Measurements from ENCODE around the gene DISP2.
A peak's percentile ranks its signal among the peaks of the same experiment; 100 is the strongest.

Gene DISP2

GRCh38 chr15:40405501-40406381, 47.7 kb downstream of the DISP2 start, which contains the start of gene IVD:
IVD (plus strand) TSS chr15:40405795; CDS start chr15:40405828, 33 bp downstream.
- Histone ChIP-seq H3K27ac (ENCODE audit: low read depth, low read length) (peak within 1 kb of the TSS; percentile 38), H3K27me3 (ENCODE audit: insufficient read depth, low read length) (no peaks in the 10 kb centered on the region), H3K36me3 (ENCODE audit: insufficient read depth, low read length) (peaks cover 35% of the 10 kb centered on the region), H3K9ac (ENCODE audit: low read depth, low read length) (peak within 1 kb of the TSS; percentile 80), H3K4me3 (ENCODE audit: low read length) (peak within 1 kb of the TSS; percentile 79), H3K9me3 (ENCODE audit: insufficient read depth, low read depth, low read length) (no peaks in the 10 kb centered on the region), H3K4me1 (ENCODE audit: insufficient read depth, low read length) (peaks cover 3% of the 10 kb centered on the region; the same call in 1 of the 2 replicates)
- whole genome bisulfite sequencing, result 1% methylated on average over 54 of the region's 54 CpGs

DNA sequence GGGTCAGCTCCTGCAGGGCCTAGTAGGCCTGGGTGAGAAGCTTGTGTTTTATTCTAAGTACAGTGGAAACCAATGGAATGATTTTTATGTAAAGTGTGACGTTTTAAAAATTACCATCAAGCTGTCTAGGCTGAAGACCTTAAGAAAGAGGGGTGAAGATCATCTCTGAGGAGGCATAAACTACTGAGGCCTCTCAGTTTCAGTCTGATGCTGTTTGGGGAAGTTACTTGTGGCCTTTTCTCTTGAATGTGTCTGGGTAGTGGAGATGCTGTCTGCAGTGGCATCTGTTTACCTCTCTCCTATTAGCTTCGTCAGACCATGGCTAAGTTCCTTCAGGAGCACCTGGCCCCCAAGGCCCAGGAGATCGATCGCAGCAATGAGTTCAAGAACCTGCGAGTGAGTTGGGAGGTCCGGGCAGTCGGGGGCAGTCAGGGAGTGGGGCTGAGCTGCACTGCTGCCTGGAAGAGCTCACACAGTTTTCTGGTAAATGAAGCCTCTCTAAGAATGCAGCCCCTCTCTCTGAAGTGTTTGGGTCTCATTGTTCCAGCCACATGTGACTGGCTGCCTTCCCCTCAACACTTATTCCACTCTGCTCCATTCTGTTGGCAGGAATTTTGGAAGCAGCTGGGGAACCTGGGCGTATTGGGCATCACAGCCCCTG, 49.4 kb downstream of the DISP2 start:
- WGBS, result 96% methylated on average over 8 of the region's 8 CpGs
- Histone ChIP-seq H3K9me3 (ENCODE audit: insufficient read depth, low read depth, low read length) (no peaks in the 10 kb centered on the region), H3K36me3 (ENCODE audit: insufficient read depth, low read length) (peaks cover 52% of the 10 kb centered on the region), H3K4me3 (ENCODE audit: low read length) (0 out of 2 replicates have a peak overlapping the region, but pooled peaks have one; percentile 11), H3K9ac (ENCODE audit: low read depth, low read length) (no peak overlapping the region; the same call in 1 of the 2 replicates), H3K4me1 (ENCODE audit: insufficient read depth, low read length) (peaks cover 3% of the 10 kb centered on the region; the same call in 1 of the 2 replicates), H3K27ac (ENCODE audit: low read depth, low read length) (no peak overlapping the region), H3K27me3 (ENCODE audit: insufficient read depth, low read length) (no peaks in the 10 kb centered on the region)

- Histone ChIP-seq H3K27me3 (ENCODE audit: insufficient read depth, low read length) (no peaks in the 10 kb centered on the region), H3K9me3 (ENCODE audit: insufficient read depth, low read depth, low read length) (no peaks in the 10 kb centered on the region), H3K4me3 (ENCODE audit: low read length) (no peak overlapping the region), H3K27ac (ENCODE audit: low read depth, low read length) (no peak overlapping the region), H3K4me1 (ENCODE audit: insufficient read depth, low read length) (peaks cover 3% of the 10 kb centered on the region; the same call in 1 of the 2 replicates), H3K36me3 (ENCODE audit: insufficient read depth, low read length) (peaks cover 71% of the 10 kb centered on the region), H3K9ac (ENCODE audit: low read depth, low read length) (no peak overlapping the region)
- 93% methylated on average over 3 of the region's 3 CpGs for WGBS
Observed at GRCh38 chr15:40409366-40409765, 51.3 kb downstream of the DISP2 start.

DNA sequence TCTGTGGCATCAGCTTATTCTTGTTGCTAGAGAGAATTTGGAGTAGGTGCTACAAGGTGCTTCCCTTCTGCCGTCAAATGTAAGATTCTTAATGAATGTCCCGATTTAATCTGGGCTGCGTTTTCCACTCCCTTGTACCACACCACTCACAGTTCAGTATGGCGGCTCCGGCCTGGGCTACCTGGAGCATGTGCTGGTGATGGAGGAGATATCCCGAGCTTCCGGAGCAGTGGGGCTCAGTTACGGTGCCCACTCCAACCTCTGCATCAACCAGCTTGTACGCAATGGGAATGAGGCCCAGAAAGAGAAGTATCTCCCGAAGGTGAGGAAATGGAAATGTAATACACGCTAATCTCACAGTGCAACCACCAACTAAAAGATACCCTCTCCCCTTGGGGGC, 52.5 kb downstream of the DISP2 start:
- no peak overlapping the region for H3K4me3 ChIP-seq (ENCODE audit: low read length)
- no peak overlapping the region for H3K9ac ChIP-seq (ENCODE audit: low read depth, low read length)
- no peaks in the 10 kb centered on the region; the same call in 1 of the 2 replicates for H3K4me1 ChIP-seq (ENCODE audit: insufficient read depth, low read length)
- 96% methylated on average over 8 of the region's 11 CpGs for WGBS
- no peaks in the 10 kb centered on the region for H3K9me3 ChIP-seq (ENCODE audit: insufficient read depth, low read depth, low read length)
- peaks cover 82% of the 10 kb centered on the region for H3K36me3 ChIP-seq (ENCODE audit: insufficient read depth, low read length)
- H3K27me3 ChIP-seq (ENCODE audit: insufficient read depth, low read length), result no peaks in the 10 kb centered on the region
- no peak overlapping the region for H3K27ac ChIP-seq (ENCODE audit: low read depth, low read length)

DNA sequence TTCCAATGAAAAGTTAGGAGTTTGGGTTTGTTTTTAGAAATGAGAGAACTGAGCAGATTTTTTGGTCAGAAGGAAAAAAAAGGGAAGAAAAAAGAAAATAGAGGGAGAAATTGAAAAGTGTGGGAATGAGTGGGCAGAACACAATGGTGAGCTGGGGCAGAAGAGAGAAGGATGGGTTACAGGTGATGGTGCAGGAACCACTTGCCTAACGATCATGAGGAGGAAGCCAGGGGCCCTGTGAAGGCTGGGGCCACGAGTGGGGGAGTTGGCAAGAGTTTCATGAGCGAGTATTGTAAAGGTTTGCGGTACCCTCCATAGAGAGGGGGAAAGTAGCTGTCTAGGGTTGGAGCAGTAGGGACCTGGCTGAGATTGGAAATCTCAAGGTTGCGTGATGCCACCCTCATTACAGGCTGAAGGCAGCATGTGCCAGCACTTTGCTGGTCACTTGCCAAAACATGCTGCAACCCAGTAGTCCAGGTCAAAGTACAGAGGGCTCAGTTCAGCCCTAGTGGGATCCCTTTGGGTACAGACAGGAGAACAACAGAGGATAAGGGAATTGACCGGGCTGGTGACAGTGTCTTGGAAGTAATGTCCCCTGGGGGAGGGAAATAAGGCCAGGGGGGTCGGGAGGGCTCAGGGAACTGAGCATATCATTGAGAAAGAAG, 54.2 kb downstream of the DISP2 start:
- H3K27ac ChIP-seq (ENCODE audit: low read depth, low read length), result no peak overlapping the region
- no peaks in the 10 kb centered on the region for H3K27me3 ChIP-seq (ENCODE audit: insufficient read depth, low read length)
- no peaks in the 10 kb centered on the region for H3K4me1 ChIP-seq (ENCODE audit: insufficient read depth, low read length)
- H3K36me3 ChIP-seq (ENCODE audit: insufficient read depth, low read length), result peaks cover 94% of the 10 kb centered on the region
- no peaks in the 10 kb centered on the region for H3K9me3 ChIP-seq (ENCODE audit: insufficient read depth, low read depth, low read length)
- no peak overlapping the region for H3K4me3 ChIP-seq (ENCODE audit: low read length)
- no peak overlapping the region for H3K9ac ChIP-seq (ENCODE audit: low read depth, low read length)
- 89% methylated on average over 7 of the region's 7 CpGs for WGBS

- peaks cover 93% of the 10 kb centered on the region for H3K36me3 ChIP-seq (ENCODE audit: insufficient read depth, low read length)
- H3K27ac ChIP-seq (ENCODE audit: low read depth, low read length), result no peak overlapping the region
- no peaks in the 10 kb centered on the region for H3K9me3 ChIP-seq (ENCODE audit: insufficient read depth, low read depth, low read length)
- H3K27me3 ChIP-seq (ENCODE audit: insufficient read depth, low read length), result no peaks in the 10 kb centered on the region
- H3K9ac ChIP-seq (ENCODE audit: low read depth, low read length), result no peak overlapping the region
- no peaks in the 10 kb centered on the region for H3K4me1 ChIP-seq (ENCODE audit: insufficient read depth, low read length)
- WGBS, result 97% methylated on average over 7 of the region's 9 CpGs
- H3K4me3 ChIP-seq (ENCODE audit: low read length), result no peak overlapping the region
Observed at GRCh38 chr15:40413036-40413435, 55.0 kb downstream of the DISP2 start.

- Histone ChIP-seq H3K9ac (ENCODE audit: low read depth, low read length) (no peak overlapping the region), H3K4me1 (ENCODE audit: insufficient read depth, low read length) (no peaks in the 10 kb centered on the region), H3K9me3 (ENCODE audit: insufficient read depth, low read depth, low read length) (no peaks in the 10 kb centered on the region), H3K27ac (ENCODE audit: low read depth, low read length) (no peak overlapping the region), H3K4me3 (ENCODE audit: low read length) (no peak overlapping the region), H3K36me3 (ENCODE audit: insufficient read depth, low read length) (peaks cover 84% of the 10 kb centered on the region), H3K27me3 (ENCODE audit: insufficient read depth, low read length) (no peaks in the 10 kb centered on the region)
- 93% methylated on average over 7 of the region's 7 CpGs for WGBS
Observed at GRCh38 chr15:40414816-40415215, 56.8 kb downstream of the DISP2 start.

DNA sequence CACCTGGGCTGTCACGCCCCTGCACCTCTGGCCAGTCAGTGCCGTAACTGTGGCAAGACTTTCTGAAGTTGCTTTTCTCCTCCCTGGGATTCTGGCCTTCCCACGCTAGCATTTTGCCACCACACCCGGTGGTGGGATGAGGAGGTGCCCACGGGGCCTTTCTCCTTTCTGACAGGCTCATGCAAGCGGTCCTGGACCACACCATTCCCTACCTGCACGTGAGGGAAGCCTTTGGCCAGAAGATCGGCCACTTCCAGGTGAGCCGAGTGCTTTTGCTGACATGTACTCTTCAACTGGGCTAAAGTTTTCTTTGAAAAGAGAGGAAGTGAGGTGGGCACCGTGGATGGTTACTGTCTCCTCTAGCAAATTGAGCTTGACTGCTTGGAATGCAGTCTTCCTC, 57.2 kb downstream of the DISP2 start:
- 94% methylated on average over 10 of the region's 10 CpGs for WGBS
- Histone ChIP-seq H3K27ac (ENCODE audit: low read depth, low read length) (no peak overlapping the region), H3K9me3 (ENCODE audit: insufficient read depth, low read depth, low read length) (no peaks in the 10 kb centered on the region), H3K4me1 (ENCODE audit: insufficient read depth, low read length) (no peaks in the 10 kb centered on the region), H3K4me3 (ENCODE audit: low read length) (no peak overlapping the region), H3K27me3 (ENCODE audit: insufficient read depth, low read length) (no peaks in the 10 kb centered on the region), H3K9ac (ENCODE audit: low read depth, low read length) (no peak overlapping the region), H3K36me3 (ENCODE audit: insufficient read depth, low read length) (peaks cover 80% of the 10 kb centered on the region)

- peaks cover 72% of the 10 kb centered on the region for H3K36me3 ChIP-seq (ENCODE audit: insufficient read depth, low read length)
- no peak overlapping the region for H3K9ac ChIP-seq (ENCODE audit: low read depth, low read length)
- no peak overlapping the region for H3K4me3 ChIP-seq (ENCODE audit: low read length)
- no peaks in the 10 kb centered on the region for H3K4me1 ChIP-seq (ENCODE audit: insufficient read depth, low read length)
- 95% methylated on average over 14 of the region's 14 CpGs for WGBS
- H3K9me3 ChIP-seq (ENCODE audit: insufficient read depth, low read depth, low read length), result no peaks in the 10 kb centered on the region
- no peak overlapping the region for H3K27ac ChIP-seq (ENCODE audit: low read depth, low read length)
- no peaks in the 10 kb centered on the region for H3K27me3 ChIP-seq (ENCODE audit: insufficient read depth, low read length)
Observed at GRCh38 chr15:40416056-40416455, 58.0 kb downstream of the DISP2 start.

GRCh38 chr15:40418126-40418525, 60.1 kb downstream of the DISP2 start:
- no peak overlapping the region for H3K9ac ChIP-seq (ENCODE audit: low read depth, low read length)
- H3K36me3 ChIP-seq (ENCODE audit: insufficient read depth, low read length), result peaks cover 51% of the 10 kb centered on the region
- no peak overlapping the region for H3K27ac ChIP-seq (ENCODE audit: low read depth, low read length)
- H3K4me3 ChIP-seq (ENCODE audit: low read length), result no peak overlapping the region
- no peaks in the 10 kb centered on the region for H3K9me3 ChIP-seq (ENCODE audit: insufficient read depth, low read depth, low read length)
- peaks cover 6% of the 10 kb centered on the region for H3K27me3 ChIP-seq (ENCODE audit: insufficient read depth, low read length)
- WGBS, result 93% methylated on average over 10 of the region's 10 CpGs
- H3K4me1 ChIP-seq (ENCODE audit: insufficient read depth, low read length), result 0 out of 2 replicates have a peak, but pooled peaks cover 4% of the 10 kb centered on the region
